Nephron (organoid): ENCODE data around the gene ARHGAP4.

Experiments
- H3K27ac Mint-ChIP-seq, 3 experiments: 2 replicates each; pipeline ENCODE4 v1.8.0; 2020; ENCODE audit warnings: mixed read lengths in 3 of 3, mild to moderate bottlenecking in 2 of 3, moderate library complexity in 1 of 3
- H3K27me3 Mint-ChIP-seq: 2 replicates; pipeline ENCODE4 v1.8.0; 2021; ENCODE audit warnings: low read depth, mild to moderate bottlenecking, moderate library complexity, mixed read lengths
- H3K36me3 Mint-ChIP-seq: 2 replicates; pipeline ENCODE4 v1.8.0; 2020; ENCODE audit warnings: low read depth, mixed read lengths
- H3K4me1 Mint-ChIP-seq: 2 replicates; pipeline ENCODE4 v1.8.0; 2020; ENCODE audit warnings: mixed read lengths
- H3K4me3 Mint-ChIP-seq, 3 experiments: 2 replicates each; pipeline ENCODE4 v1.8.0; 2020; ENCODE audit warnings: mild to moderate bottlenecking in 3 of 3, mixed read lengths in 3 of 3, moderate library complexity in 2 of 3
- H3K9me3 Mint-ChIP-seq: 2 replicates; pipeline ENCODE4 v1.8.0; 2020; ENCODE audit warnings: mixed read lengths
- CTCF ChIP-seq, 3 experiments: fragments of 200-600 bp; sonication (generic); IDR thresholded peaks; one replicate each; pipeline ENCODE4 v1.5.0; 2021; ENCODE audit warnings: antibody characterized with exemption in 3 of 3; ENCODE audit not compliant: unreplicated experiment in 3 of 3

ARHGAP4 gene

GRCh38 chrX:153965406-153965805 lies 39.3 kb upstream of the ARHGAP4 start:
- Mint-ChIP-seq H3K27ac (peak overlapping the region in 1 of 3 experiments; percentile 20), H3K9me3 (no peaks in the 10 kb centered on the region), H3K36me3 (peaks cover 32% of the 10 kb centered on the region), H3K4me3 (no peak overlapping the region), H3K27me3 (peaks cover 5% of the 10 kb centered on the region), H3K4me1 (peaks cover 37% of the 10 kb centered on the region)
- no peak for TF ChIP-seq CTCF (IDR thresholded peaks at IDR 0.05; ENCODE audit: unreplicated experiment in 3 of 3)

GRCh38 chrX:153964105-153964504 lies 38.0 kb upstream of the ARHGAP4 start:
- Mint-ChIP-seq H3K9me3 (no peaks in the 10 kb centered on the region), H3K27me3 (peaks cover 5% of the 10 kb centered on the region), H3K27ac (no peak overlapping the region), H3K36me3 (peaks cover 39% of the 10 kb centered on the region), H3K4me1 (peaks cover 32% of the 10 kb centered on the region), H3K4me3 (no peak overlapping the region)
- TF ChIP-seq CTCF (IDR thresholded peaks at IDR 0.05; ENCODE audit: unreplicated experiment in 3 of 3): no peak

GRCh38 chrX:153963546-153963945 lies 37.5 kb upstream of the ARHGAP4 start:
- H3K27me3 Mint-ChIP-seq: peaks cover 5% of the 10 kb centered on the region
- no peaks in the 10 kb centered on the region for H3K9me3 Mint-ChIP-seq
- no peak overlapping the region for H3K4me3 Mint-ChIP-seq
- H3K4me1 Mint-ChIP-seq: peaks cover 27% of the 10 kb centered on the region
- H3K27ac Mint-ChIP-seq: no peak overlapping the region
- H3K36me3 Mint-ChIP-seq: peaks cover 39% of the 10 kb centered on the region
- no peak for TF ChIP-seq CTCF (IDR thresholded peaks at IDR 0.05; ENCODE audit: unreplicated experiment in 3 of 3)

- TF ChIP-seq CTCF (IDR thresholded peaks at IDR 0.05; ENCODE audit: unreplicated experiment in 3 of 3): no peak
- Mint-ChIP-seq H3K4me1 (peaks cover 4% of the 10 kb centered on the region), H3K36me3 (peaks cover 44% of the 10 kb centered on the region), H3K27me3 (no peaks in the 10 kb centered on the region), H3K4me3 (no peak overlapping the region), H3K9me3 (no peaks in the 10 kb centered on the region), H3K27ac (no peak overlapping the region)
Observed at GRCh38 chrX:153961292-153961691, 35.2 kb upstream of the ARHGAP4 start.

- peaks cover 47% of the 10 kb centered on the region for H3K36me3 Mint-ChIP-seq
- H3K27ac Mint-ChIP-seq: no peak overlapping the region
- no peaks in the 10 kb centered on the region for H3K9me3 Mint-ChIP-seq
- TF ChIP-seq CTCF (IDR thresholded peaks at IDR 0.05; ENCODE audit: unreplicated experiment in 3 of 3): no peak
- H3K27me3 Mint-ChIP-seq: no peaks in the 10 kb centered on the region
- H3K4me3 Mint-ChIP-seq: no peak overlapping the region
- H3K4me1 Mint-ChIP-seq: no peaks in the 10 kb centered on the region
Observed at GRCh38 chrX:153960786-153961185, 34.7 kb upstream of the ARHGAP4 start.

GRCh38 chrX:153960077-153960476 lies 34.0 kb upstream of the ARHGAP4 start:
- no peaks in the 10 kb centered on the region for H3K4me1 Mint-ChIP-seq
- no peak for TF ChIP-seq CTCF (IDR thresholded peaks at IDR 0.05; ENCODE audit: unreplicated experiment in 3 of 3)
- H3K36me3 Mint-ChIP-seq: peaks cover 54% of the 10 kb centered on the region
- no peaks in the 10 kb centered on the region for H3K9me3 Mint-ChIP-seq
- no peak overlapping the region for H3K4me3 Mint-ChIP-seq
- no peaks in the 10 kb centered on the region for H3K27me3 Mint-ChIP-seq
- H3K27ac Mint-ChIP-seq: no peak overlapping the region
